ENCODE measurements around the gene MRPL52.

MRPL52 gene

DNA sequence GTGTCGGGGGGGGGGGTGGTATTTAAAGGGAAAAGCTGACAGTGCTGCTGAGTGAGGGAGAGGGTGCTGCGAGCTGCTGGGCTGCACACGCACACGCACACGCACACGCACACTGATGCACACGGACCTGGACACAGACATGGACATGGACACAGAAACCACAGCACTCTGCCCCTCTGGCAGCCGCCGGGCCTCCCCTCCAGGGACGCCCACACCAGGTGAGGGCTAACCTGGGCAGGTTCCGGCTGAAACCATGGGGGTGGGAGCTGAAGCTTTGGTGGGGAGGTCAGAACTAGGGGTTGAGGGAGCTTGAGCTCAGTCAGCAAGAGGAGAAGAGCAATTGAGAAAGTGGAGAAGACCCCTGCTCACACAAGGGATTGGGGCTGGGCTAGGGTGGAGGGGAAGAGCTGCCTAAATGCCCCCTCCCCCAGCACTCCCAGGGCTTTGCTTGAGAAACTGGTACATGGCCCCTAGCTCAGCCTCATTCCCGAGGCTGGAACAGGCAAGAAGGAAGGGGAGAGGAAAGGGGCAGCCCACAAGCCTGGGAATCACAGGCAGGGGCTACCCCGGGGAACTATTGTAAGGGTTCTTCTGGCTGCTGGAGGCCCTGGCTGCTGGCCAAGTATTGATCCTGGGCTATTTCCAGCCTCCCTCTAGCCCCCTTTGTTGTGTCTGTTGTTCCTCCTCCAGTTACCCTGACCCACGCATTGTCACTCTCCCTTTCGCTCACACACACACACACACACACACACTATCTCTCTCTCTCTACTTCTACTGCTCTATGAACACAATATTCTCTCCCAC, 53.7 kb downstream of the MRPL52 start, which contains the start of gene REM2:
Gene REM2 (plus strand): TSS at position 50 of the 804 bp plus-strand sequence. CDS start 66 bp downstream, at position 116.
- DNase-seq, result no peak

- no peak for DNase-seq
These were observed 54.5 kb downstream of the MRPL52 start for GRCh38 chr14:22884076-22884737.

Data from activated CD8-positive, alpha-beta memory T cell treated with anti-CD3 and anti-CD28 coated beads, Interleukin-2, amount 50 U/mL, for 48 hours (primary cell).